K562 (cell line): ENCODE results near the gene KRTAP10-9.

Experiments
- BRD4 ChIP-seq: fragments of 200-600 bp; sonication (generic); IDR thresholded peaks from 2 replicates; pipeline ENCODE4 v1.6.1; 2017; ENCODE audit warnings: inconsistent platforms
- CHD1 ChIP-seq: fragments of 200-600 bp; sonication (generic); IDR thresholded peaks from one replicate; pipeline ENCODE4 v1.6.1; 2012; ENCODE audit warnings: mild to moderate bottlenecking, moderate library complexity, low read length, inconsistent platforms
- EGR1 ChIP-seq: fragments of 450-650 bp; conservative IDR thresholded peaks from 2 replicates; pipeline ENCODE4 v1.6.1; 2017; ENCODE audit warnings: mild to moderate bottlenecking
- MXI1 ChIP-seq: IDR thresholded peaks from 2 replicates; pipeline ENCODE4 v1.6.1; 2011; ENCODE audit warnings: low read depth, mild to moderate bottlenecking, improper control_type of control experiment, low read length
- ZNF224 ChIP-seq: sonication (generic); formaldehyde crosslinking; IDR thresholded peaks from 2 replicates; pipeline ENCODE4 v1.8.0; 2022; ENCODE audit warnings: mild to moderate bottlenecking, missing genetic modification reagents
- TF ChIP-seq, protein P1 (sequence below): fragments of 450-650 bp; IDR thresholded peaks from 2 replicates; pipeline ENCODE4 v1.6.1; 2016

DNA sequence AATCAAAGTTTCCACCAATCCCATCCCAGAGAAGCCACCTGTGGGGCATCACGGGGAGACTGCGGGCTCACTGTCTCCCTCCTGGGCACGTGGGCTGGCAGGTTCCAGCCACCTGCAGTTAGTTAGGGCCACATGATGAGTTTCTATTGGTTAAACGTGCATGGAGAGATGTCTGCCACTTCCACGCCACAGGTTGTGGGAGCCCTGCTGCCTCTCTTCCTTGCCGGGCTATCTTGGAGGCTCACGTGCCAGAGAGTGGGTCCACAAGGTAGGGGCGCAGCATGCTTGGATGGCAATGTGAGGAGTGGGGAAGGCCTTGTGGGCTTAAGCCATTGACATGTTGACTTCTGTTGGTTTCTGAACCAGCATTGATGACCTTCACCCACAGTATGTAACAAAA is 23.0 kb upstream of the KRTAP10-9 start:
- TF ChIP-seq BRD4 (no peak), EGR1 (no peak), ZNF224 (CRISPR knock-in tag) (no peak), CHD1 (no peak), MXI1 (no peak)
- TF ChIP-seq, protein P1, sequence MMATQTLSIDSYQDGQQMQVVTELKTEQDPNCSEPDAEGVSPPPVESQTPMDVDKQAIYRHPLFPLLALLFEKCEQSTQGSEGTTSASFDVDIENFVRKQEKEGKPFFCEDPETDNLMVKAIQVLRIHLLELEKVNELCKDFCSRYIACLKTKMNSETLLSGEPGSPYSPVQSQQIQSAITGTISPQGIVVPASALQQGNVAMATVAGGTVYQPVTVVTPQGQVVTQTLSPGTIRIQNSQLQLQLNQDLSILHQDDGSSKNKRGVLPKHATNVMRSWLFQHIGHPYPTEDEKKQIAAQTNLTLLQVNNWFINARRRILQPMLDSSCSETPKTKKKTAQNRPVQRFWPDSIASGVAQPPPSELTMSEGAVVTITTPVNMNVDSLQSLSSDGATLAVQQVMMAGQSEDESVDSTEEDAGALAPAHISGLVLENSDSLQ, result no peak
